Stomach (tissue), 4 donors: ENCODE results near the gene CDH12.

Experiments used
- CTCF ChIP-seq, 7 experiments: fragments of 450-650 bp in 4 of 7; fragments of 200-600 bp in 3 of 7; sonication (generic) in 3 of 7; IDR thresholded peaks; one replicate each; pipeline ENCODE4 v1.5.1; 2016 to 2019; ENCODE audit warnings: antibody characterized with exemption in 7 of 7, control low read depth in 2 of 7, mild to moderate bottlenecking in 1 of 7
- EP300 ChIP-seq: sonication (generic); formaldehyde crosslinking; IDR thresholded peaks from one replicate; pipeline ENCODE4 v1.6.1; 2017; ENCODE audit warnings: antibody characterized with exemption
- POLR2A ChIP-seq, 4 donors: fragments of 450-650 bp; IDR thresholded peaks; one replicate each; pipeline ENCODE4 v1.6.1; 2016; ENCODE audit warnings: antibody characterized with exemption in 4 of 4, control low read depth in 2 of 4, mild to moderate bottlenecking in 1 of 4, moderate library complexity in 1 of 4
- POLR2AphosphoS5 ChIP-seq, 3 donors: sonication (generic); formaldehyde crosslinking; IDR thresholded peaks; one replicate each; pipeline ENCODE4 v1.6.1; 2016; ENCODE audit warnings: antibody characterized with exemption in 3 of 3

- no peak for TF ChIP-seq CTCF (IDR thresholded peaks at IDR 0.05)
- no peak for TF ChIP-seq EP300
- TF ChIP-seq POLR2A (IDR thresholded peaks at IDR 0.05) = no peak
- no peak for TF ChIP-seq POLR2AphosphoS5 (IDR thresholded peaks at IDR 0.05)
These were observed 174.3 kb downstream of the CDH12 start for GRCh38 chr5:22678886-22679285.
